ENCODE measurements around the gene IL17B. TPM values are rescaled to one million over a fixed set of nuclear protein-coding genes. Genes with fewer than 3 reads are reported as not detected.

Gene IL17B
- total and polyA plus RNA-seq, 2 of the 13 experiments (the other 11 are each of a cell fraction or from before 2014, with no cell fraction given), result 0.29 to 2.6 TPM

- DNase-seq (ENCODE audit: low spot score), result no peak
- Histone ChIP-seq H2AFZ (ENCODE audit: low read length) (no peak overlapping the region), H3K4me1 (ENCODE audit: insufficient read depth, low read length) (peaks cover 82% of the 10 kb centered on the region), H3K9ac (ENCODE audit: insufficient read depth, low read depth, low read length) (no peak overlapping the region), H3K27ac (ENCODE audit: extremely low read length, insufficient read depth, low read length) (no peak overlapping the region), H3K4me2 (ENCODE audit: low read depth, low read length) (peak overlapping the region; percentile 9; the same call in 1 of the 2 replicates), H3K27me3 (ENCODE audit: control insufficient read depth in 1 of 2, insufficient read depth in 2 of 2, low read length in 2 of 2) (peaks cover 0 to 19% of the 10 kb centered on the region in 2 experiments; a peak in 2 of 5 replicates), H3K36me3 (replicated peaks in 1 of 2; ENCODE audit: control insufficient read depth in 1 of 2, insufficient read depth in 2 of 2, low read length in 2 of 2) (no peaks in the 10 kb centered on the region), H3K9me3 (ENCODE audit: low read length) (no peaks in the 10 kb centered on the region), H3K4me3 (replicated peaks in 1 of 3; ENCODE audit: insufficient read depth in 1 of 3, low read depth in 2 of 3, low read length in 3 of 3) (no peak overlapping the region), H3K79me2 (ENCODE audit: insufficient read depth, low read length) (no peaks in the 10 kb centered on the region), H4K20me1 (ENCODE audit: insufficient read depth, low read length) (no peaks in the 10 kb centered on the region)
- intact Hi-C loops (cut with micrococcal nuclease; ENCODE audit: unreplicated experiment) (no loop called here), in situ Hi-C loops (cut with HindIII; ENCODE audit: extremely low pct_ligation_motif_present, low pct_unique_long_range_greater_than_20kb) (no loop called here)
- no peak for ATAC-seq
- ChIA-PET POLR2A (interaction anchor here (1.0 kb wide), 1 partner anchor 12 kb away, joined by 5 read pairs; no protein-coding TSS in a partner anchor), CTCF (ENCODE audit: low intra/inter-chr PET ratio, low total read pairs) (no interaction called here)
- BruUV-seq (replicated peaks), result no TSS peak
- TF ChIP-seq ZNF629 (CRISPR knock-in tag; conservative IDR thresholded peaks at IDR 0.05) (peak; percentile 96), ADNP (CRISPR knock-in tag; IDR thresholded peaks at IDR 0.05) (0 out of 2 replicates have a peak, but pooled peaks have one; percentile 12), ZMYM3 (CRISPR knock-in tag; IDR thresholded peaks at IDR 0.05) (peak; percentile 63; the same call in 1 of the 2 replicates), HNF1B (CRISPR knock-in tag; IDR thresholded peaks at IDR 0.05) (no peak), CHD4 (IDR thresholded peaks at IDR 0.05; ENCODE audit: borderline replicate concordance, low read length) (peak; percentile 81; the same call in 1 of the 2 replicates), KDM5B (CRISPR knock-in tag; IDR thresholded peaks at IDR 0.05; ENCODE audit: borderline replicate concordance) (no peak), JDP2 (CRISPR knock-in tag; IDR thresholded peaks at IDR 0.05; ENCODE audit: borderline replicate concordance) (no peak), DNMT1 (CRISPR knock-in tag; IDR thresholded peaks at IDR 0.05) (no peak)
- no peak for FAIRE-seq
- WGBS (ENCODE audit: low lambda C conversion rate), result 70% methylated on average over 11 of the region's 12 CpGs
These were observed 29.4 kb upstream of the IL17B start for GRCh38 chr5:149408252-149409099.
